Middle frontal gyrus (tissue), 1 donor: ENCODE data around the gene RABEP2.
"Not testable (repeated sequence)": the region's sequence is repeated elsewhere in the genome, so short reads cannot be mapped to it uniquely, and the experiment has no call there.

ENCODE experiments used
- DNase-seq: peaks from one replicate; pipeline ENCODE4 v3.0.0-alpha.2; 2015; ENCODE audit warnings: low spot score; ENCODE audit errors: extremely low spot score

Gene RABEP2

DNA sequence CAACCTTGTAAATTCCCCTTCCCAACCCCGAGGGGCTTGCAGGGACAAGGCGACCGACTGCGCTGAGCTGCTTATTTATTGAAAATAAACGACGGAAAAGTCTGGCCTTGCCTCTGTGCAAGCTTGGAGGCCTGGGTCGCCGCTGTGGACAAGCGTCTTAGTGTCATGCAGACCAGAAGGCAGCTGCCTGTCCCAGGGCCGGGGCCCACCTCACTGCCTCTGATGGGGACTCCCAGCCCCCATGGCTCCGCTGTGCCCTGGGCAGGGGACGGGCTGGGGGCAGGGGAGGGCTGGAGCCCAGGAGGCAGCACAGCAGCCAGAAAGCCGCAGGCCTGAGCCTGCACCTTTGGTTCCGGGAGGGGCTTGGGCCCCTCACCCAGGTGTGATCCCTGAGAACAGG lies 20.7 kb downstream of the RABEP2 start:
- no peak for DNase-seq

DNA sequence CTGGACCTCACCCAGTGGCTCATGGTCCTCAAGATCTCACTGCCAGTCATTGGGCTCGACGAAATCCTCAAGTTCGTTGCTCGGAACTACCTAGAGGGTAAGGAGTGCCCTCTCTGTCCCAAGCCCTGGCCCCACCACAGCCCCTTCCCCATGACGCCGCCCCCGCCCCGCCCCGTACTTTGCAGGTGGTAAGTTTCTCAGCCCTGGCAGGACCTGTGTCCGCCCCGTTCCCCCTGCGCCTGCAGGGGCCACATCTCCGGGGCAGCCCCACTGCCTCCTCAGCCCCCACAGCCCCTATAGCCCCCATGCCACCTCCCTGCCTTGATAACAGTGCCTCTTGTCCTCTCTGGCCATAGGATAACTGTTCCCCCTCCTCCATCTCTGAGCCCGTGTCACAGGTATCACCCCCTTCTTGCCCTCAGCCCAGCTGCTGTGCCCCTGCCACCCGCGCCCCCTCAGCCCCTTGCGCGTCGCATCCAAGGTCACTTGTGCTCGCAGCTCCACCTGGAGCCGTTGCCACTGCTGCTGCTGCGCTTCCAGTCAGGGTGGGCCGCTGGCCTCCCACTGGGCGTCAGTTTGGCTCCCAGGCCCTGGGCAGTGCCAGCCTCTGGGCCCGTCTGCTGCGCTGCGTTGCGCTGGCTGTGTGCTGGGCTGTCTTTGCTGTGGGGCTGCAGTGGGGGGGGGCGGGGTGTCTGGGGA lies 21.5 kb downstream of the RABEP2 start:
- DNase-seq: no peak

DNA sequence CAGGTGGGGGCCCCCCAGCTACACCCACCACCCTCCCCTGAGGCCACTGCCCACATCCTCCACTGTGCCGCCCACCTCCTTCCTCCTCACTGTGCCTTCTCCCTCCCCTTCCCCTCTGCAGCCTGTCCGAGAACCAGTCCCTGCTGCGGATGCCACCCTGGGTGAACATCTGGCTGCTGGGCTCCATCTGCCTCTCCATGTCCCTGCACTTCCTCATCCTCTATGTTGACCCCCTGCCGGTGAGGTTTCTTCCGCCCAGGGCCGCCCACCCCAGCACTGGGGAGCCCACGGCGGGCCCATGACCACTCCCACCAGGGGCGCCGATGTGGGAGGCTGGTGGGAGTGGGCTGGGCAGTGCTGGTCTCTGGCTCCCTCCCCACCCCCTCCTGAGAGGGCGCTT lies 22.1 kb downstream of the RABEP2 start:
- DNase-seq: no peak

DNA sequence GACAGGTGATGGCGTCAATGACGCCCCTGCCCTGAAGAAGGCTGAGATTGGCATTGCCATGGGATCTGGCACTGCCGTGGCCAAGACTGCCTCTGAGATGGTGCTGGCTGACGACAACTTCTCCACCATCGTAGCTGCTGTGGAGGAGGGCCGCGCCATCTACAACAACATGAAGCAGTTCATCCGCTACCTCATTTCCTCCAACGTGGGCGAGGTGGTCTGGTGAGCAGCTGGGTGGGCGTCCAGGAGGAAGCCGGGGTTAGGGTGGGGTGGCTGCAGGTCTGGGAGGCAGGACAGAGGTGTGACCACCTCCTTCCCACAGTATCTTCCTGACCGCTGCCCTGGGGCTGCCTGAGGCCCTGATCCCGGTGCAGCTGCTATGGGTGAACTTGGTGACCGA lies 23.2 kb downstream of the RABEP2 start:
- no peak for DNase-seq

DNA sequence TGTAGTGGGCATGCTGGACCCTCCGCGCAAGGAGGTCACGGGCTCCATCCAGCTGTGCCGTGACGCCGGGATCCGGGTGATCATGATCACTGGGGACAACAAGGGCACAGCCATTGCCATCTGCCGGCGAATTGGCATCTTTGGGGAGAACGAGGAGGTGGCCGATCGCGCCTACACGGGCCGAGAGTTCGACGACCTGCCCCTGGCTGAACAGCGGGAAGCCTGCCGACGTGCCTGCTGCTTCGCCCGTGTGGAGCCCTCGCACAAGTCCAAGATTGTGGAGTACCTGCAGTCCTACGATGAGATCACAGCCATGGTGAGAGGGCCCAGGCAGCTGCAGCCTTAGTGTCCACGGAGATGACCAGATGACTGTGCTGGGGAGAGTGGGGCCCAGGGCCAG lies 24.4 kb downstream of the RABEP2 start:
- DNase-seq: no peak

DNA sequence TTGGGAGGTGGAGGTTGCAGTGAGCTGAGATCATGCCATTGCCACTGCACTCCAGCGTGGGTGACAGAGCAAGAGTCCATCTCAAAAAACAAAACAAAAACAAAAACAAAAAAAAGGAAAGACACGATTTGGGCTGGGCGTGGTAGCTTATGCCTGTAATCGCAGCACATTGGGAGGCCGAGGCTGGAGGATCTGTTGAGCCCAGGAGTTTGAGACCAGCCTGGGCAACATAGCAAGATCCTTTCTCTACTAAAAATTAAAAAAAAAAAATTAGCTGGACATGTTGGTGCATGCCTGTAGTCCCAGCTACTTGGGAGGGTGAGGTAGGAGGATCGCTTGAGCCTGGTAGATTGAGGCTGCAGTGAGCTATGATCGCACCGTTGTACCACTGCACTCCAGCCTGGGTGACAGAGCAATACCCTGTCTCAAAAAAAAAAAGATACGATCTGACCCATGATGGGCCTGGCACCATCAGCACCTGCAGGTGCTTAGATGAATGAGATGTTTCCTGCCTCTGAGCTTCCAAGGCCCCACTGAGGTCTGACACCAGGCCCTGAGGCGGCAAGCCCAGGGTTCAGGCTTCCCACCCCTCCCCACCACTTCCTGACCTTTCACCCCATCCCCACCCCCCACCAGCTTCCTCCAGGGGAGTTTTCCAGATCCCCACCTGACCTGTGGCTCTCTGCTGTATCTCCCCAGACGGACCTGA lies 25.0 kb downstream of the RABEP2 start:
- no peak for DNase-seq

DNA sequence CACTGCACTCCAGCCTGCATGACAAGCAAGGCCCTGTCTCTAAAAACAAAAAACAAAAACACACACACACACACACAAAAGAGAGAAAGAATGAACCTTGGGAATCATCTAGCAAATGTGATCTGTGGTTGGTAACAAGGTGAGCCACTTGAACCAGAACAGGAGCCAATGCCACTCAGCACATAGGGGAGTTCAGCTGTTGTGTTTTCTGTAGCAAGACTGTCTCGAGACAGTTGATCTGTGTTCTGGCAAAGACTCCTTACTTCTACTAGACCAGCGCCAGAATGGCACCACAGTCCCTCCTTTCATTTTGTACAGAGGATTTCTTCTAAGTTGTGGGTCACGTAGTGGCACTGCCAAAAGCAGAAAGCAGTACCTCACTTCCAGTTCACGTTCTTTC lies 26.1 kb downstream of the RABEP2 start:
- DNase-seq: no peak

DNA sequence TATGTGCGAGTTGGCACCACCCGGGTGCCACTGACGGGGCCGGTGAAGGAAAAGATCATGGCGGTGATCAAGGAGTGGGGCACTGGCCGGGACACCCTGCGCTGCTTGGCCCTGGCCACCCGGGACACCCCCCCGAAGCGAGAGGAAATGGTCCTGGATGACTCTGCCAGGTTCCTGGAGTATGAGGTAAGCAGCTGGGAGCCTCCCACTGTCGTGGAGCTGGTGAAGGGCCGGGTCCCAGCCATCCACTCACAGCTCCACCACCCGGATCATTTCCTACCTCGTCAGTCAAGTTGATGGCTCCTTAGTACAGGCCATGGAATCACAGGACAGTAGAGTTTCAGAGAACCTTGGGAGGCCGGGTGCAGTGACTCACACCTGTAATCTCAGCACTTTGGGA lies 26.8 kb downstream of the RABEP2 start:
- no peak for DNase-seq

DNA sequence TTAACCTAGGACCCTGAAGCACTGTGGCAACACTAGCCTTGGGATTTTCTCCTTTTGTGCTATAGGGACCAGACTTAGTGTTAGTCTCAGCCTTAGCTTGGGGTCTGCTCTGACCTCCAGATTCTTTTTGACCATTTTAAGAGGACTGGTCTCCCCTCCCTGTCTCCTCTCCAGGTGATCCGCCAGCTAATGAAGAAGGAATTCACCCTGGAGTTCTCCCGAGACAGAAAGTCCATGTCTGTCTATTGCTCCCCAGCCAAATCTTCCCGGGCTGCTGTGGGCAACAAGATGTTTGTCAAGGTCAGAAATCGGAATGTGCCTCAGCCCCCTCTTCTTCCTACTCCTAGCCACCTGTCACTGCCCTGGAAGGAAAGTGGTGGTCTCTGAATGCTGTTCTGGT lies 27.2 kb downstream of the RABEP2 start:
- DNase-seq: no peak

DNA sequence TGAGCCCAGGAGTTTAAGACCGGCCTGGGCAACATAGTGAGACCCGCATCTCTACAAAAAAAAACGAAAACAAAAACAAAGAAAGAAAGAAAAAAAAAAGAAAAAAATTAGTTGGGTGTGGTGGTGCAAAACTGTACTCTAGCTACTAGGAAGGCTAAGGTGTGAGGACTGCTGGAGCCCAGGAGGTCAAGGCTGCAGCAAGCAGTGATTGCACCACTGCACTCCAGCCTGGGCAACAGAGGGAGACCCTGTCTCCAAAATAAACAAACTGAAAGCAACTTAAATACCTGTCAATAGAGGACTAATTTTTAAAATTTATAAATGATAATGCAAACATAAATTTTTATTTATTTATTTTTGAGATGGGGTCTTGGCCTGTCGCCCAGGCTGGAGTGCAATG lies 29.4 kb downstream of the RABEP2 start:
- DNase-seq: no peak

DNA sequence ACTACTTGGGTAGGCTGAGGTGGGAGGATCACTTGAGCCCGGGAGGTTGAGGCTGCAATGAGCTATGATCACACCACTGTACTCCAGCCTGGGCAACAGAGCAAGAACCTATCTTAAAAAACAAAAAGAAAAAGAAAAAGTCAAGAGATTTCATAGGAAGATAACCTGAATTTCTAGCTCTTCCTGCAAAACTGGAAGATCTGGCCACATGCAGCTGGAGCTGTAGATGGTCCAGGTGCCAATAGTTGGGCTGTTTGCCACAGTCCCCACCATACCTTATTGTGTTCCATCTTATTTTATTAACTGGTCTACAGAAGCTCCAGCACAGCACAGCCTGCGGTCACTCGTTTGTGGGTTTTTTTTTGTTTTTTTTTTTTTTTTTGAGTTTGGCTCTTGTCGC lies 31.7 kb downstream of the RABEP2 start:
- no peak for DNase-seq

DNA sequence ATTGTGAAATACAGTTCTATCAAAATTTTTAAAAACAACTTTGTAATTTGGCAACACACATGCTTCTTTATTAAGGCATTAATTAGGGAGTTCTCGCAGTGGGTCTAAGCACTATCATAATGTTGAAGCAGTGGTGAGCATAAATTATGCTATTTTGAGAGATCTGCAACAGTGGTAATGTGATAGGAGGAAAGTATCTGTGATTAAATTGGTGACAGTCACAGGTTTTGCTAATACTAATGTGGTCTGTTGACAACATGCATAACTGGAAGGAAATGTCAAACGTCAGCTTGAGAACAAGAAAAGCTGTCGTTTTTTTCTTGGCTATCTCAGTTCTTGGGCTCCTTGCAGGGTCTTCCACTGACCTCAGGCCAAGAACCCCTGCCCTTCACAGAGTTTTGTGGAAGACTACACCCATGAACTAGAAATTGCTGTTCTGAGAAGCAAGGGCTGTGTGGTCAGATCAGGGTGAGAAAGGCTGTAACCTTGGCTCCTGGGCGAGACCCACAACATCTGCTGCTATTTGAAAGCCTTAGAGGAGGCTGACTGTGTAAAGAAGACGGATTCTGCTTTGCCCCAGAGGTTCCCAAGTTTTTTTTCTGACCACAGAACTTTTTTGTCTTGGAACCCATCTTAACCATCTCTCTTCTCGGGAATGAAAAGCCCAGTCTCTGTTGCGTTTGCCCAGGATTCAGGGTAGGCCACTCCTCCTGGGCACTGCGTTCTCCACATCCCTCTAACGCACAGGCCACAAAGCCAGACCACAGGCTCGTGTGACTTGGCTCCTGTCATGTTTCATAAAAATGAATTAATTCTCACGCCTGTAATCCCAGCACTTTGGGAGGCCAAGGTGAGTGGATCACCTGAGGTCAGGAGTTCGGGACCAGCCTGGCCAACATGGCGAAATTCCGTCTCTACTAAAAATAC lies 32.8 kb downstream of the RABEP2 start:
- DNase-seq: no peak

DNA sequence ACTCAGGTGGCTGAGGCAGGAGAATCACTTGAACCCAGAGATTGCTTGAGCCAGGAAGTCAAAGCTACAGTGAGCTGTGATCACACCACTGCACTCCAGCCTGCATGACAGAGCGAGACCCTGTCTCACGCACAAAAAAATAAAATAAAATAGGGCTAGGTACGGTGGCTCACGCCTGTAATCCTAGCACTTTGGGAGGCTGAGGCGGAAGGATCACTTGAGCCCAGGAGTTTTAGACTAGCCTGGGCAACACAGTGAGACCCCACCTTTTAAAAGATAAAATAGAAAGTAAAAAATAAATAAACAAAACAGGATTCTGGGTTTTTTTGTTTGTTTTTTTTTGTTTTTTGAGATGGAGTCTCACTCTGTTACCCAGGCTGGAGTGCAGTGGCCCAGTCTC lies 34.7 kb downstream of the RABEP2 start:
- DNase-seq: not testable (repeated sequence)

DNA sequence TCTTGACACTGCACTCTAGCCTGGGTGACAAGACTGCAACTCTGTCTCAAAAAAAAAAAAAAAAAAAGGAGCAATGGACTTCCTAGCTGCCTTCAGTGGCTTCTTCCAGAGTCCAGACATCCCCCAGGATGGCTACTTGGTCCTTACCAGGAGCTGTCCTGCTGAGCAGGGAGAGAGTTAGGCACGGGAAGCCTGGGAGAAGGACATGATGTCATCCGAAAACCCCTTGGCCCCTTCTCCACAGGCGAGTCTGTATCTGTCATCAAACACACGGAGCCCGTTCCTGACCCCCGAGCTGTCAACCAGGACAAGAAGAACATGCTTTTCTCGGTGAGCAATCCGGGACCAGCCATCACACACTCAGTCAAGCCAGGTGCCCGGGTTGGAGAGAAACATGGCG lies 38.1 kb downstream of the RABEP2 start:
- no peak for DNase-seq

DNA sequence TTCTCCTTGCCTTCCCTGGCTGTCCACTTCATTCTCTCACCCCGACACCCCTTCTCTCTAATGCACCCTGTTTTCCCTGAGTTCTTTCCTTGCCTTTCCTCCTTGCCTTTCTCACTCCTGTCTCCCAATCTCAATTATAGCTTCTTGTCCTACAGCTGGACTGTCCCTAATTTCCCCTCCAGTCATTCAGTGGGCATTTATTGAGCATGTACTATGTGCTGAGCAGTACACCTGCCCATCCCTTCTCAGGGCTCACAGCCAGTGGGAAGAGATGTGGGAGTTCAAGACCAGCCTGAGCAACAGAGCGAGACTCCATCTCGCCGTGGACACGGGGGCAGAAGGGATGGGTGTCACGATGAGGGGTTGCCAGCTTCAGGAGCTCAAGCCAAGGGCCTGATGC lies 41.0 kb downstream of the RABEP2 start:
- DNase-seq: no peak

DNA sequence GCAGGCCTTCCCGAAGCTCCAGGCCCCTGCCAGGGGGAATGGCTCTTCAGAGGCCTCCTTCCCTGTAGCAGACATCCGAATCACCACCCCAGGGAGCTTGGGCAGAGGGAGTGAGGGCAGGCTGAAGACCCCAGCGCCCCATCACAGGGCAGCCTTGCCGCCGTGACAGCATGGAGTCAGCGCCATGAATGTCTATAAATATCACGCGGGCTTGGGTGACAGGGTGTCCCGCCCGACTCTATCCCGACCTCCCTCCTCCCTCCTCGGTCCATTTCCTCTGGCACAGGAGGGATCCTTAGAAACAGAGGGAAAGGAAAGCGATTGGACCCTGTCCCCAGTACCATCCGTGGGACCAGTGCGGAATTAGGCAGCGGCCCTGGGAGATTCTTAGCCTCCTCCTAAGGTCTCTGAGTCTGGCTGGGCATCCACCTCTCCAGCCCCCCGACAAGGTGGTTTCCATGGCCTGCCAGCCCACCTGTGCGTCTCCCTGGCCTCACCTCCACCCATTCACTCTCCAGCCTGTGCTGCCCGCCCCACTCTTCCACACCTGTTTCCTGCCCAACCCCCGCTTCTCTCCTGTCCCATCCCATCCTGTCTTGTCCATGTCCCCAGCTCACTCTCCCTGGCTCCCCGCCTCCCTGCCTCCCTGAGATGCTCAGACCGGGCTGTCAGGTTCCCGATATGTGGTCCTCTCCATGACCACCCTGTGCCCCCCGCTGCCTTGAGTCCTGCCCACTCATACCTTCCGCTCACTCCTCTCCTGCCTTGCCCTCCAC lies 41.6 kb downstream of the RABEP2 start:
- DNase-seq: no peak

DNA sequence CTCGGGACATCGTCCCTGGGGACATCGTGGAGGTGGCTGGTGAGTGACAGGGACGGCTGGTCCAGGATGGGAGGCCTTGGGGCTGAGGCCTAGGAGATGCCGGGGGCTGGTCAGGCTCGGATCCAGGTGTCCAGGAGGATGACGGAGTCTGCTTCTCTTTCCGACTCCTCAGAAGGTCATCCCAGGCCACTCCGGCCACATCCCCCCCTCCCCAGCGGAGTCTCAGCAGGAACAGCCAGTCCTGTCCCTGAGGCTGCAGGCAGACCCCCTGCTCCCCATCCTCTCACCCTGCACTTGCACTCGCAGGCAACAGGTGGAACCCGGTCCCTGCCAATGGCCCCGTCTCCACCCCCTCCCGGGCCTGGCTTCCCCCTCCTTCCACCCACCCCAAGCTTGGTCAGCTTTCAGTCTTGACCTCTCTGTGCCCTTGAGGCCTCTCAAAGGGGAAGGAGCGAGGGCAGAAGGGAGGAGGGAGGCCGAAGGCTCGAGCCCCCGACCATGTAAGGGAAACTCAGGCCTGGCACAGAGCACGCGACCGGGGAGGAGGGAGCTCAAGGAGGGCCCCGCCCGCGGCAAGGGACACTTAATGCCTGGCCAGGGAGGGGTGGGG lies 42.4 kb downstream of the RABEP2 start:
- no peak for DNase-seq

DNA sequence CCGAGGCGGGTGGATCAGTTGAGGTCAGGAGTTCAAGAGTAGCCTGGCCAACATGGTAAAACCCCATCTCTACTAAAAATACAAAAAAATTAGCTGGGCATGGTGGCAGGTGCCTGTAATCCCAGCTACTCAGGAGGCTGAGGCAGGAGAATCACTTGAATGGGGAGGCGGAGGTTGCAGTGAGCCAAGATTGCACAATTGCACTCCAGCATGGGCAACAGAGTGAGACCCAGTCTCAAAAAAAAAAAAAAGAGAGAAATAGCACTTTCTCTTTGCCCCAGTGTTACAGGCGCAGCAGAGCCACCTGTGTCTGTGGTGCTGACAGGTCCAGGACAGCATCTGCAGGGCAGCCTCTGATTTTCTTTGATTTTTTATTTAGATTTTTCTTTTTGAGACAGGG lies 43.5 kb downstream of the RABEP2 start:
- not testable (repeated sequence) for DNase-seq

DNA sequence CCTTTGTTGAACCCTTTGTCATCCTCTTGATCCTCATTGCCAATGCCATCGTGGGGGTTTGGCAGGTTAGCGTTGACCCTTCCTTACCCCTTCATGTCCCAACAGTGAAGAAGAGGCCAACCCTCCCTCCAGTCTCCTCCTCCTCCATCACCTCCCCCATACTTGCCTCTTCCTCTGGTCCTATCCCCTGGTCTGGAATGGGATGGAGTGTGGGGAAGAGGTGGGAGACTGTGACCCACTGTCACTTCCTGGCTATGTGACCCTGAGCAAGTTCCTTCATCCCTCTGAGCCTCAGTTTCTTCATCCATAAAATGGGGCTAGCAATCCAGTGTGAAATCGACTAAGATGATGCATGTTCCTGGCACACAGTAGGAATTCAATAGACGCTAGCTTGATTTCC lies 44.1 kb downstream of the RABEP2 start:
- DNase-seq: no peak

DNA sequence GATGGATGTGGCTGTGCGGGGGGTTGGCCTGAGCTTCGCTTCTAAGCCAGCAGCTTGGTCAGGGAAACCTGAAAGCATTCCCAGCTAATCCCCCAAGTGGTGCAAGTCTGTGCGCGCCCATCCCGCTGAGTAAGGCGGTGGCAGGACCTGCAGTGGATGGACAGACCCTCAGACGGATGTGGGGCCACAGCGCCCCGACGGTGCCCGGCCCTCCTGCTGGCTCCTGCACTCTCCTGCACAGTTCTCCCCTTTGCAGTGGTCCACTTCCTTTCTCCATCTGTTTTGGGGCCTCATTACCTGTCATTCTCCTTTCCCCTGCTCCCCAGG lies 44.5 kb downstream of the RABEP2 start:
- DNase-seq: no peak
